Measurements from ENCODE around the gene SORCS2. TPM values are rescaled to one million over a fixed set of nuclear protein-coding genes. Genes with fewer than 3 reads are reported as not detected.

Gene SORCS2
- total RNA-seq, 1 donor: 0.27 TPM

- H3K4me3 ChIP-seq (ENCODE audit: low read depth, low read length): no peak overlapping the region
- DNase-seq (ENCODE audit: low read depth): no peak
- no peak for TF ChIP-seq CTCF (IDR thresholded peaks at IDR 0.05; ENCODE audit: insufficient read depth, low read length)
These were observed 64.9 kb downstream of the SORCS2 start for GRCh38 chr4:7256984-7257810.

GRCh38 chr4:7259039-7259438 is 66.7 kb downstream of the SORCS2 start:
- no peak overlapping the region for H3K4me3 ChIP-seq (ENCODE audit: low read depth, low read length)
- no peak for TF ChIP-seq CTCF (IDR thresholded peaks at IDR 0.05; ENCODE audit: insufficient read depth, low read length)
- no peak for DNase-seq (ENCODE audit: low read depth)

- no peak for TF ChIP-seq CTCF (IDR thresholded peaks at IDR 0.05; ENCODE audit: insufficient read depth, low read length)
These were observed 68.2 kb downstream of the SORCS2 start for GRCh38 chr4:7260569-7260968.

GRCh38 chr4:7261087-7261486 is 68.7 kb downstream of the SORCS2 start:
- H3K4me3 ChIP-seq (ENCODE audit: low read depth, low read length): no peak overlapping the region
- no peak for TF ChIP-seq CTCF (IDR thresholded peaks at IDR 0.05; ENCODE audit: insufficient read depth, low read length)
- no peak for DNase-seq (ENCODE audit: low read depth)

More at GRCh38 chr4:7260569-7260968, 68.2 kb downstream of the SORCS2 start:
- no peak for DNase-seq (ENCODE audit: low read depth)
- no peak overlapping the region for H3K4me3 ChIP-seq (ENCODE audit: low read depth, low read length)

GRCh38 chr4:7261536-7261935 is 69.2 kb downstream of the SORCS2 start:
- DNase-seq (ENCODE audit: low read depth): no peak
- no peak for TF ChIP-seq CTCF (IDR thresholded peaks at IDR 0.05; ENCODE audit: insufficient read depth, low read length)
- no peak overlapping the region for H3K4me3 ChIP-seq (ENCODE audit: low read depth, low read length)

- no peak for TF ChIP-seq CTCF (IDR thresholded peaks at IDR 0.05; ENCODE audit: insufficient read depth, low read length)
- no peak overlapping the region for H3K4me3 ChIP-seq (ENCODE audit: low read depth, low read length)
- no peak for DNase-seq (ENCODE audit: low read depth)
These were observed 69.8 kb downstream of the SORCS2 start for GRCh38 chr4:7262134-7262533.
